Putamen (tissue), 1 donor: Measurements from ENCODE around the gene ABCG1.

Experiments used
- DNase-seq: peaks from one replicate; pipeline ENCODE4 v3.0.0-alpha.2; 2016; ENCODE audit warnings: low spot score

ABCG1 gene

GRCh38 chr21:42324896-42325295 is 106.0 kb downstream of the ABCG1 start:
- no peak for DNase-seq

- DNase-seq = no peak
These were observed 111.7 kb downstream of the ABCG1 start for GRCh38 chr21:42330380-42331371.

GRCh38 chr21:42331660-42332059 is 112.7 kb downstream of the ABCG1 start:
- DNase-seq = no peak

GRCh38 chr21:42332557-42333317 is 113.8 kb downstream of the ABCG1 start:
- no peak for DNase-seq

- no peak for DNase-seq
These were observed 117.1 kb downstream of the ABCG1 start for GRCh38 chr21:42336054-42336453.

- no peak for DNase-seq
These were observed 118.3 kb downstream of the ABCG1 start for GRCh38 chr21:42337276-42337675.

GRCh38 chr21:42337830-42338728 is 119.1 kb downstream of the ABCG1 start:
- DNase-seq = peak; percentile 42

- no peak for DNase-seq
These were observed 120.1 kb downstream of the ABCG1 start for GRCh38 chr21:42338729-42339715.

GRCh38 chr21:42340187-42341050 is 121.5 kb downstream of the ABCG1 start:
- no peak for DNase-seq

GRCh38 chr21:42341776-42342542 is 123.0 kb downstream of the ABCG1 start:
- no peak for DNase-seq

- DNase-seq = no peak
These were observed 124.2 kb downstream of the ABCG1 start for GRCh38 chr21:42343101-42343500.

GRCh38 chr21:42343556-42343955 is 124.6 kb downstream of the ABCG1 start:
- DNase-seq = no peak

- no peak for DNase-seq
These were observed 125.1 kb downstream of the ABCG1 start for GRCh38 chr21:42343963-42344510.

- DNase-seq = no peak
These were observed 125.7 kb downstream of the ABCG1 start for GRCh38 chr21:42344631-42345030.

GRCh38 chr21:42346441-42346840 is 127.5 kb downstream of the ABCG1 start:
- DNase-seq = no peak
